ENCODE results near the gene PEX11A. TPM values are rescaled to one million over a fixed set of nuclear protein-coding genes. Genes with fewer than 3 reads are reported as not detected.

PEX11A gene
- total and polyA plus RNA-seq, 8 donors: 4.4 to 10.1 (median 5.2) TPM

GRCh38 chr15:89669309-89669865 lies 21.2 kb downstream of the PEX11A start:
- 75 to 76% methylated on average over 8 to 9 of the region's 9 CpGs for WGBS, 2 donors
- intact Hi-C loops (cut with DNase I): no loop called here
- no peak overlapping the region for H3K4me3 ChIP-seq
- no peak for FAIRE-seq
- TF ChIP-seq, protein P1, sequence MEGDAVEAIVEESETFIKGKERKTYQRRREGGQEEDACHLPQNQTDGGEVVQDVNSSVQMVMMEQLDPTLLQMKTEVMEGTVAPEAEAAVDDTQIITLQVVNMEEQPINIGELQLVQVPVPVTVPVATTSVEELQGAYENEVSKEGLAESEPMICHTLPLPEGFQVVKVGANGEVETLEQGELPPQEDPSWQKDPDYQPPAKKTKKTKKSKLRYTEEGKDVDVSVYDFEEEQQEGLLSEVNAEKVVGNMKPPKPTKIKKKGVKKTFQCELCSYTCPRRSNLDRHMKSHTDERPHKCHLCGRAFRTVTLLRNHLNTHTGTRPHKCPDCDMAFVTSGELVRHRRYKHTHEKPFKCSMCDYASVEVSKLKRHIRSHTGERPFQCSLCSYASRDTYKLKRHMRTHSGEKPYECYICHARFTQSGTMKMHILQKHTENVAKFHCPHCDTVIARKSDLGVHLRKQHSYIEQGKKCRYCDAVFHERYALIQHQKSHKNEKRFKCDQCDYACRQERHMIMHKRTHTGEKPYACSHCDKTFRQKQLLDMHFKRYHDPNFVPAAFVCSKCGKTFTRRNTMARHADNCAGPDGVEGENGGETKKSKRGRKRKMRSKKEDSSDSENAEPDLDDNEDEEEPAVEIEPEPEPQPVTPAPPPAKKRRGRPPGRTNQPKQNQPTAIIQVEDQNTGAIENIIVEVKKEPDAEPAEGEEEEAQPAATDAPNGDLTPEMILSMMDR (IDR thresholded peaks at IDR 0.05): no peak
- DNase-seq: no peak
- H3K27ac ChIP-seq: no peak overlapping the region
- no peaks in the 10 kb centered on the region for H3K27me3 ChIP-seq
- no peaks in the 10 kb centered on the region for H3K36me3 ChIP-seq
- peaks cover 0 to 4% (median 0%) of the 10 kb centered on the region in 3 donors for H3K4me1 ChIP-seq
- H3K9me3 ChIP-seq: no peaks in the 10 kb centered on the region
- no peak for ATAC-seq

DNA sequence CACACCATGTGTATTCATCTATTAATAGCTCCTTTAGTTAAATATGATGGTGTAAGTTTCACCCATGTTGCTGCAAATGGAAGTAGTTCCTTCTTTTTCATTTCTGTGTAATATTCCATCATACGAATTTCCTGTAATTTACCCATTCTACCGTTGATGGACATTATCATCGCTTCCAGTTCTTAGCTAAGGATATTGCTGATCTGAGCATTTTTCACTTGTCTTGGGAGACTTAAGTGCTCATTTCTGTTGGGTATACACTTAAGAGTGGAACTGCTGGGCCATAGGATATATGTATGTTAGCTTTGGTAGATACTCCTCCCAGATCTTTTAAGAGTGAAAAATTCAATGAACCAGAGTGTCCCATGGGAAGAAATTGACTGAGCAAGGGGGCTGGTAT lies 22.4 kb downstream of the PEX11A start:
- WGBS, 2 donors: 96 to 97% methylated on average over 3 of the region's 3 CpGs
- Histone ChIP-seq H3K4me1 (peaks cover 0 to 4% (median 0%) of the 10 kb centered on the region in 3 donors), H3K27ac (no peak overlapping the region), H3K9me3 (no peaks in the 10 kb centered on the region), H3K4me3 (no peak overlapping the region), H3K27me3 (no peaks in the 10 kb centered on the region), H3K36me3 (no peaks in the 10 kb centered on the region)
- TF ChIP-seq, protein P1 (IDR thresholded peaks at IDR 0.05): no peak
- FAIRE-seq (no peak), DNase-seq (no peak), ATAC-seq (no peak)
- intact Hi-C loops (cut with DNase I): no loop called here

DNA sequence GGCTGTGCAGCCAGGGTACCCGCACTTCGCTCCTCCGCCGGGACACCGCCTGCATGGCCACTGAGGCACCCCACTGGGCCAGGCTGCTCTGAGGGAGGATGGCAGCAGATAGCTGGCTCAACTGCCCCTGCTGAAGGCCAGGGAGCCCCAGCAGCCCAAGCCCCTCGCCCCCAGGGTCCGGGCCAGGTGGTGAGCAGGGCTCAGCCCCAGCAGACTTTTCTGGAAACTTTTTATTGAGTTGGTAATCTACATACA lies 22.9 kb downstream of the PEX11A start:
- H3K27ac ChIP-seq: no peak overlapping the region
- H3K36me3 ChIP-seq: no peaks in the 10 kb centered on the region
- no peaks in the 10 kb centered on the region for H3K9me3 ChIP-seq
- H3K4me3 ChIP-seq: no peak overlapping the region
- intact Hi-C loops (cut with DNase I): no loop called here
- WGBS, 2 donors: 96 to 97% methylated on average over 7 of the region's 7 CpGs
- DNase-seq (no peak), FAIRE-seq (no peak), ATAC-seq (no peak)
- no peaks in the 10 kb centered on the region for H3K27me3 ChIP-seq
- peaks cover 0 to 4% (median 0%) of the 10 kb centered on the region in 3 donors for H3K4me1 ChIP-seq
- TF ChIP-seq, protein P1 (IDR thresholded peaks at IDR 0.05): no peak

- ATAC-seq: no peak
- TF ChIP-seq, protein P1 (IDR thresholded peaks at IDR 0.05): no peak
- WGBS, 2 donors: 85 to 86% methylated on average over 13 of the region's 13 CpGs
- Histone ChIP-seq H3K27me3 (no peaks in the 10 kb centered on the region), H3K27ac (no peak overlapping the region), H3K4me1 (peaks cover 0 to 4% (median 0%) of the 10 kb centered on the region in 3 donors), H3K4me3 (no peak overlapping the region), H3K36me3 (no peaks in the 10 kb centered on the region), H3K9me3 (no peaks in the 10 kb centered on the region)
- no peak for FAIRE-seq
- DNase-seq: no peak
- intact Hi-C loops (cut with DNase I): no loop called here
Measured at GRCh38 chr15:89666858-89667705, 23.5 kb downstream of the PEX11A start.
